LNCaP clone FGC (cell line): Measurements from ENCODE around the gene RIT2.

ENCODE experiments used
- DNase-seq: peaks from one replicate; pipeline ENCODE4 v3.0.0-alpha.2; 2011; ENCODE audit warnings: low read depth
- H3K4me3 ChIP-seq: 2 replicates; pipeline ENCODE4 v1.5.1; 2011; ENCODE audit warnings: mild to moderate bottlenecking, low read depth, low read length, control low read depth
- TF ChIP-seq, protein P1 (sequence below): IDR thresholded peaks from 2 replicates; pipeline ENCODE4 v1.5.1; 2012; ENCODE audit warnings: mild to moderate bottlenecking; ENCODE audit not compliant: control insufficient read depth, insufficient read depth; ENCODE audit errors: extremely low read depth

The RIT2 gene

DNA sequence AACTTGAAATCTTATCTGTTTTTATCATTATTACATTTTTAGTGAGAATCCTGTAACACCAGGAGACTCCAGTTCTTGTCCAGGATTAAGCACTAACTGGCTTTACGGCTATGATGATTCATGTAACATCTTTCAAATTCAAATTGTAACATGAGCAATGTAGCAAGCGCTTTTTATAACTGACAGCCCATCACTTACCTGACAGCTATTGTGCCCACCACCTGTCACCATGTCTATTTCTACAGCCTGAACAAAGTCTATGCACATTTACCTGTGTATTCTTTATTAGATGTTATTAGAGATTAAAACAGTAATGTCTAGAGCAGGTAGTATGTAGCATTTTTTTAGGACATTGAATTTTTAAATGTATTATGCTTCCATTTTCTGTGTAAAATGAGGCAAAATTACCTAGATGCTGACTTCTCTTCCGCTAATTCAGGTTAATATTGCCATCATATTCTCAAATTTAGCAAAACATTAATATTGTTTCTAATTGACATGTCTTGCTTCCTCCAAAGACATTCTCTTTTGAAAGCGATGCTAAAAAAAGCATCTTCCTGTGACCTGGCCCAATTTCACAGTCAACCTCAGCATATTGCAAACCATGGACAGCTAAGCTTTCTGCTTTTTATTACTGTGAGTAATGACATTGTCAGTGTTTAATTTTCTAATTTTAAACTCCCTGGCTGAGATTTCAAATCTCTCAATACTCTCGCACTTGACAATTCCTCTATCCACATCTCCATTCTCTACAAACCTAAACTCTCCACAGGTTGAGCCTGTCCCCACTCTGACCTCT, 37.8 kb downstream of the RIT2 start:
- TF ChIP-seq, protein P1, sequence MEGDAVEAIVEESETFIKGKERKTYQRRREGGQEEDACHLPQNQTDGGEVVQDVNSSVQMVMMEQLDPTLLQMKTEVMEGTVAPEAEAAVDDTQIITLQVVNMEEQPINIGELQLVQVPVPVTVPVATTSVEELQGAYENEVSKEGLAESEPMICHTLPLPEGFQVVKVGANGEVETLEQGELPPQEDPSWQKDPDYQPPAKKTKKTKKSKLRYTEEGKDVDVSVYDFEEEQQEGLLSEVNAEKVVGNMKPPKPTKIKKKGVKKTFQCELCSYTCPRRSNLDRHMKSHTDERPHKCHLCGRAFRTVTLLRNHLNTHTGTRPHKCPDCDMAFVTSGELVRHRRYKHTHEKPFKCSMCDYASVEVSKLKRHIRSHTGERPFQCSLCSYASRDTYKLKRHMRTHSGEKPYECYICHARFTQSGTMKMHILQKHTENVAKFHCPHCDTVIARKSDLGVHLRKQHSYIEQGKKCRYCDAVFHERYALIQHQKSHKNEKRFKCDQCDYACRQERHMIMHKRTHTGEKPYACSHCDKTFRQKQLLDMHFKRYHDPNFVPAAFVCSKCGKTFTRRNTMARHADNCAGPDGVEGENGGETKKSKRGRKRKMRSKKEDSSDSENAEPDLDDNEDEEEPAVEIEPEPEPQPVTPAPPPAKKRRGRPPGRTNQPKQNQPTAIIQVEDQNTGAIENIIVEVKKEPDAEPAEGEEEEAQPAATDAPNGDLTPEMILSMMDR: no peak
- DNase-seq: no peak
- H3K4me3 ChIP-seq: no peak overlapping the region

DNA sequence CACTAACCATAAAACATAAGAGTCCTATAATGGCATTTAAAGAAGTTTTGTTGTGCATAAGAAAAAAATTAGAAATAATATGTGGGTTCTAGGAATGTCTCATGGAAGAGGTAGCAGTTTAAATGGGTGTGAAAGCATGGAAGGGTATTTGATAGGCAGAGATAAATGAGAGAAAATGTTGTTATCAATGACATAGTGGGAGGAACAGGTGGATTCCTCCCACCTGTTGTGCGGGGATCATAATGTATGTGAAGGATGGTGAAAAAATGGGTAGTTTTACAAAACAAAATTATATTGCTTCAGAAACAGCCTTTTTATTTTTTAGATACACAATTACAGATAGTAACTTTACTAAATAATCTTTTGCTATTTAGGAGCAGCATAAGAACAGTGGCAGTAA, 41.7 kb downstream of the RIT2 start:
- H3K4me3 ChIP-seq: no peak overlapping the region
- no peak for DNase-seq
- TF ChIP-seq, protein P1: no peak

DNA sequence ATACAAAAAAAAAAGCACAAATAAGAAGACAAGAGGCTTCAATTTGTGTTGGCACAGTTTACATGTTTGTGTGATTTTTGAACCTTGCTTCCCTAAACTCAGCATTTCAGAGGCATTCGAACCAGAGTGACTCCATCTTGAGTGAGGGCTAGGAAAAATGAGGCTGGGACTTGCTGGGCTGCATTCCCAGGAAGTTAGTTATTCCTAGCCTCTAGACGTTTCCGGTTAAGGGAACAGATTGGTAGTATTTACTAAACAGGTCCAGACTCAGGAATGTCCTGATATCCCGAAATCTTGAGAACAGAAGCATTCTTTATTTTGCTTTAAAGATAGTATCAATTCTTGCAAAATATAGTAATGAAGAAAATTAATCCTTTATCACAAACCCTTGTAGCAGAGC, 46.7 kb downstream of the RIT2 start:
- H3K4me3 ChIP-seq: no peak overlapping the region
- no peak for DNase-seq
- TF ChIP-seq, protein P1: no peak

DNA sequence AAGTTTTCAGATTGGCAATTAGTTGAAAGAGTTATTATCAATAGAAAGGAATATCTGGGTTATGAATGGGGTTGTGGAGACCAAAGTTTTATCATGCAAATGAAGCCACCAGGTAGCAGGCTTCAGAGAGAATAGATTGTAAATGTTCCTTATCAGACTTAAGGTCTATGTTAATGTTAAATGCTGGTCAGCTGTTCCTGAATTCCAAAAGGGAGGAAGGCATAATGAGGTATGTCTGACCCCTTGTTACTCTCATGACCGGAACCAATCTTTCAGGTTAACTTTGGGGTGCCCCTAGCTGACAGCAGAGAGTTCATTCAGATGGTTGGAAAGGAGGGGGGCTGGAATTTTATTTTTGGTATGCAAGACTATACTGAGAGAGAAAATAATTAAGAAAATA, 47.9 kb downstream of the RIT2 start:
- TF ChIP-seq, protein P1: no peak
- no peak for DNase-seq
- H3K4me3 ChIP-seq: no peak overlapping the region

DNA sequence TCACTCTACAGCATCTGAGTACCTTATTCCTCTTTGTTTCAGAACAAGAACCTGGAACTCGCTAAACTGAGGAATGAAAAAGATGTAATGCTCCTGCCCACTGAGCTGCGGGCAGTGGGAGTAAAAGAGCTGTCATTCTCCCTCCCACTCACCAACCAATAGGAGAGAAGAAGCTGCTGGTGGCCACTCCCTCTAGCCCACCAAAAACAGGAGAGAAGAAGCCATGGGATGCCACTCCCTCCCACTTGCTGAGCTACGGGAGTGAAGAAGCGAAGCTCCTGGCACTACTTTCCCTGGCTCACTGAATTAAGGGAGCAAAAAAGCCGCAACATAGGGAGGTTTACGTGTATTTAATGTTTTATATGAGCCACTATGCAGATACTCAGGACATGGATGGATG, 53.7 kb downstream of the RIT2 start:
- no peak overlapping the region for H3K4me3 ChIP-seq
- TF ChIP-seq, protein P1: no peak
- DNase-seq: no peak

DNA sequence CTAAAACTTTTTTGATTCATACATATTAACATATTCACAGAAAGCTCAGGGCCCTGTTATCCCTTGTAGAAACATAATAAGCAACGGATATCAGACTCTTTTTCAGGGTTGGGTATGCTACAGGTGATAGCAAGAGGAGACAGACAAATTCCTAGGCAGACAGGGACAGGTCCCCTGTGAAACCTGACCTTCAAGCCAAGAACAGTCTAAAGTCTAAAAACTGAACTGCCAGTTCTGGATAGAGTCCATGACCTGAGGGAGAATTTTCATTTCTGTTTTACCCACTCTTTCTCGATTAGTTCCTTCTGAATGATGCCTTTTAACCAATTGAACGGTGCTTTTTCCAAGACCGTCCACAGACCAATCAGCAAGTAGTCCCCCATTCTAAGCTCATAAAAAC, 54.2 kb downstream of the RIT2 start:
- TF ChIP-seq, protein P1: no peak
- no peak overlapping the region for H3K4me3 ChIP-seq
- no peak for DNase-seq

DNA sequence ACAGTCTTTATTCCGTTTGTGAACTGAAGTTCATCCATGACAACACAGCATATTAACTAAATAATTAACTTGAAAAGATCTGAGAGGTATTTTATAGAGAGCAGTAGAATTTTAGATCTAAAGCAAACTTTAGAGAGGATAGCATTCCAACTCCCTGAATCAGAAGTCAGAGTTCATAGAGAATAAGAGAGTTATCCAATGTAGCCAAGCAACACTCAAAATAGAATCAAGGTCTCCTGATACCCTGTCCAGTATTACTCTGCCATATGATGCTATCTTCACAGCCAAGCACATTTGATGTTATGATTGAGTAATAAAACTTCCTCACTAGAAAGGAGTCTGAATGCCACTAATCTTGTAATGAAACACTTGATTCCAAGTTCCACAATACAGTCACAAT, 55.5 kb downstream of the RIT2 start:
- TF ChIP-seq, protein P1: no peak
- no peak overlapping the region for H3K4me3 ChIP-seq
- no peak for DNase-seq
